Left forelimb (tissue), 1 donor: ENCODE measurements around the gene MCUB.

Experiments
- DNase-seq: peaks from one replicate; pipeline ENCODE4 v3.0.0-alpha.2; 2018; ENCODE audit warnings: low spot score

The MCUB gene

GRCh38 chr4:109729718-109730618 lies 169.9 kb downstream of the MCUB start, which contains the start of gene PLA2G12A:
PLA2G12A (minus strand) TSS chr4:109730070; CDS start chr4:109729809, 261 bp downstream.
- peak; percentile 85 for DNase-seq

- no peak for DNase-seq
Observed at GRCh38 chr4:109730619-109731545, 170.8 kb downstream of the MCUB start.

GRCh38 chr4:109733728-109734127 lies 173.7 kb downstream of the MCUB start:
- DNase-seq = no peak

- no peak for DNase-seq
Observed at GRCh38 chr4:109735566-109736365, 175.7 kb downstream of the MCUB start.
